Epithelial cell of esophagus (primary cell): Measurements from ENCODE around the gene RAD51B.
"Not testable (repeated sequence)": the region's sequence is repeated elsewhere in the genome, so short reads cannot be mapped to it uniquely, and the experiment has no call there.

Experiments used
- DNase-seq: peaks from one replicate; pipeline ENCODE4 v3.0.0; 2010; ENCODE audit warnings: low read depth
- H3K4me3 ChIP-seq: 2 replicates; pipeline ENCODE4 v1.5.1; 2011; ENCODE audit warnings: mild to moderate bottlenecking, low read length, control low read depth
- TF ChIP-seq, protein P1 (sequence below): IDR thresholded peaks from 2 replicates; pipeline ENCODE4 v1.5.1; 2011; ENCODE audit warnings: low read depth, mild to moderate bottlenecking, low read length, control low read depth, inconsistent platforms; ENCODE audit not compliant: insufficient read depth; ENCODE audit errors: missing control alignments

Gene RAD51B

GRCh38 chr14:68016255-68016914, 196.8 kb downstream of the RAD51B start:
- H3K4me3 ChIP-seq, result no peak overlapping the region
- TF ChIP-seq, protein P1, sequence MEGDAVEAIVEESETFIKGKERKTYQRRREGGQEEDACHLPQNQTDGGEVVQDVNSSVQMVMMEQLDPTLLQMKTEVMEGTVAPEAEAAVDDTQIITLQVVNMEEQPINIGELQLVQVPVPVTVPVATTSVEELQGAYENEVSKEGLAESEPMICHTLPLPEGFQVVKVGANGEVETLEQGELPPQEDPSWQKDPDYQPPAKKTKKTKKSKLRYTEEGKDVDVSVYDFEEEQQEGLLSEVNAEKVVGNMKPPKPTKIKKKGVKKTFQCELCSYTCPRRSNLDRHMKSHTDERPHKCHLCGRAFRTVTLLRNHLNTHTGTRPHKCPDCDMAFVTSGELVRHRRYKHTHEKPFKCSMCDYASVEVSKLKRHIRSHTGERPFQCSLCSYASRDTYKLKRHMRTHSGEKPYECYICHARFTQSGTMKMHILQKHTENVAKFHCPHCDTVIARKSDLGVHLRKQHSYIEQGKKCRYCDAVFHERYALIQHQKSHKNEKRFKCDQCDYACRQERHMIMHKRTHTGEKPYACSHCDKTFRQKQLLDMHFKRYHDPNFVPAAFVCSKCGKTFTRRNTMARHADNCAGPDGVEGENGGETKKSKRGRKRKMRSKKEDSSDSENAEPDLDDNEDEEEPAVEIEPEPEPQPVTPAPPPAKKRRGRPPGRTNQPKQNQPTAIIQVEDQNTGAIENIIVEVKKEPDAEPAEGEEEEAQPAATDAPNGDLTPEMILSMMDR, result no peak
- DNase-seq, result peak; percentile 29

DNA sequence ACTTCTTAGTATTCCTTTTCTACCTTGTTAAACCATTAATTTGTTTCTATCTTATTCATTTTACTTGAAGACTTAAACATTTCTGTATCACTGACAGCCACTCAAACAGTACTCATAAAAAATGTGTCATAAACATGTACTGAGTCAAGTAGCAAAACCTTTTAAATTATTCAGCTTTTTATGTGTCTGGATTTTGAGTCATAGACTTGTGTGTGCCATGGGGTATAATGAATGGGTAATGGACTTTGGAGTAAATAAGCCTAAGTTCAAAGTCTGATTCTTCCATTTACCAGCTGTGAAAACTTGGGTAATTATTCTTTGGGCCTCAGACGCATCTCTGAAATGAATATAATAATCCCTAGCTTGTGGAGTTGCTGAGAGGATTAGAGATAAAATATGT, 199.0 kb downstream of the RAD51B start:
- TF ChIP-seq, protein P1, result no peak
- DNase-seq, result peak; percentile 34
- H3K4me3 ChIP-seq, result no peak overlapping the region

DNA sequence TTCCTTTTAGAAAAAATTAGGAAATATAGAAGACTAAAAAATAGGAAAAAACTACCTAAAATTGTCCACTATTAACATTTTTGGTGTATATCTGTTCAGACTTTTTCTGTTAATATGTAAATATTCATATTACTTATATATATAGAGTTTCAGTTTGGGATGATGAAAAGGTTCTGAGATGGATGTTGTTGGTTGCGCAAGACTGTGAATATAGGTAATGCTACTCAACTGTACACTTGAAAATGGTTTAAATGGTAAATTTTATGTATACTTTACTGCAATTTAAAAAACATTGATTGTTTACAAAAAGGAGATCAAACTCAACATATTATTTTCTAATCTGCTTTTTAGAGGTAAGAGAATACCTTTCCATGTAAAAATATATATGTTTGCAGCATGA, 200.9 kb downstream of the RAD51B start:
- TF ChIP-seq, protein P1, result no peak
- H3K4me3 ChIP-seq, result no peak overlapping the region

DNA sequence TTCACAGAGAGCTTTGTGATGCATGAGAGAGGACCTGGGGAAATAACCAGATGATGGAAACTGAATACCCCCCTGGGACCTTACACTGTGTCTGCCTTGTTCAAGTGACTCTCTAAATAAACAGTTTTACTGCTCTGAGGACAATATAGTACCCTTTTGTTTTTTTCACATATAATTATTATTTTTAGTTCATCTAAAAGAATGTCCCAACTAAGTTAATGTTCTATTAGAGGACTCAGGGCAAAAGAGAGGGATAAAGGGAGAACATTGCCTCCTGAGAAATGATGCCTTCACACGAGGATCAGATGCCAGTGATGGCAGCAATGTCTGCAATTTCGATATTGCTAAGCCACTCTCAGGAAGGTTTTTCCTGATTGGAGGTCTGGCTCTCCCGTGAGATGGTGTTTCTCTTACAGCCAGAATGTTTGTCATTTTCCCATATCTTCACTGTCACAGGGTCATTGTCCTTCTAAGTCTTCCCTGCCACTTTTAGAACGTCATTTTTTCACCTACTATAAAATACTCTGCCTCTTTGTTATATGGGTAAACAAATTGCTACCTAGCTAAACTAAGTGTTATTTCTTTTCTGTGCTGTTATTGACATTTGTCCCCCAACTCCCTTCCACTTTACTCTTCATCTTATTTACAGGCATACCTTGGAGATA, 201.6 kb downstream of the RAD51B start:
- no peak overlapping the region for H3K4me3 ChIP-seq
- TF ChIP-seq, protein P1, result no peak
- DNase-seq, result no peak

More for the DNA sequence above, 200.9 kb downstream of the RAD51B start:
- no peak for DNase-seq

- no peak overlapping the region for H3K4me3 ChIP-seq
- TF ChIP-seq, protein P1, result no peak
- peak; percentile 39 for DNase-seq
Observed at GRCh38 chr14:68027276-68027675, 207.7 kb downstream of the RAD51B start.

DNA sequence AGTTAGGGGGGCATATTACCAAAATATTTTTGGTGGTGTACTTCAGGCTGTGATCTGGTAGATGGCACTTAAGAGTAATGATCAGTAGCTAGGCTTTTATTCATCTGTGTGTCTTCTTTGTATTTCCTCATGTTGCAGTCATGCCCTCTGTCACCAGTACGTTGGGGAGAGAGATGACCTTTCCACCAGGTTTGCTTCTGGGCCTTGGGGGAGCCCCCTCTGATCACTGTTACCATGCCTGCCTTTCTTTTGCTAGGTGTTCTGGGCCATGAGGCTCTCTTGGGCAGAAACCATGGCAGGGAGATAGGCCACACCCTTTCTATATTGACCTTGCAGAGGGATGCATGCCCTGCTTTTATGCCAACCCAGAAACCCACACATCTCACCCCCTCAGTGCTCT, 208.5 kb downstream of the RAD51B start:
- no peak for DNase-seq
- TF ChIP-seq, protein P1, result no peak
- no peak overlapping the region for H3K4me3 ChIP-seq

- not testable (repeated sequence) for H3K4me3 ChIP-seq, DNase-seq
Observed at GRCh38 chr14:68031011-68031410, 211.4 kb downstream of the RAD51B start.
